Calu3 (cell line): Measurements from ENCODE around the gene LRIG3. TPM values are rescaled to one million over a fixed set of nuclear protein-coding genes. Genes with fewer than 3 reads are reported as not detected.

Source experiments
- BruUV-seq: library from RNA; stranded (reverse); fragments of 400-500 nt; replicated peaks from 2 replicates; lab custom pipeline; 2021; lab: Mats Ljungman, UMichigan
- CTCF ChIA-PET: fragments of 300-600 bp; sonication (Branson Sonifier 250); formaldehyde crosslinking; loops from one replicate; lab custom pipeline; 2022; ENCODE audit warnings: antibody characterized with exemption; lab: Charles Lee
- DNase-seq: peaks from one replicate; pipeline ENCODE4 v3.0.0; 2022
- H3K27ac Mint-ChIP-seq: one replicate; pipeline ENCODE4 v1.8.0; 2022; ENCODE audit warnings: mixed read lengths; ENCODE audit not compliant: unreplicated experiment
- H3K27me3 Mint-ChIP-seq: one replicate; pipeline ENCODE4 v1.8.0; 2022; ENCODE audit warnings: mixed read lengths; ENCODE audit not compliant: unreplicated experiment
- H3K36me3 Mint-ChIP-seq: one replicate; pipeline ENCODE4 v1.8.0; 2022; ENCODE audit warnings: mild to moderate bottlenecking, moderate library complexity, mixed read lengths; ENCODE audit not compliant: insufficient read depth, unreplicated experiment
- H3K4me1 Mint-ChIP-seq: one replicate; pipeline ENCODE4 v1.8.0; 2022; ENCODE audit warnings: mild to moderate bottlenecking, low read depth, mixed read lengths; ENCODE audit not compliant: unreplicated experiment
- H3K4me3 Mint-ChIP-seq: one replicate; pipeline ENCODE4 v1.8.0; 2022; ENCODE audit warnings: mild to moderate bottlenecking, low read depth, moderate library complexity, mixed read lengths; ENCODE audit not compliant: unreplicated experiment
- H3K9me3 Mint-ChIP-seq: one replicate; pipeline ENCODE4 v1.8.0; 2022; ENCODE audit warnings: low read depth, mixed read lengths; ENCODE audit not compliant: unreplicated experiment
- intact Hi-C: fragments of 100-400 bp; cut with micrococcal nuclease; formaldehyde crosslinking; loops from one replicate; pipeline ENCODE4 v1.10.0; 2022; ENCODE audit not compliant: unreplicated experiment
- total RNA-seq: library from RNA; stranded (reverse); gene quantifications from 2 replicates; pipeline ENCODE4 v1.2.3, GENCODE V29; 2022
- TF ChIP-seq, protein P1 (sequence below): fragments of 200-600 bp; IDR thresholded peaks from one replicate; pipeline ENCODE4 v1.8.0; 2022; ENCODE audit warnings: antibody characterized with exemption; ENCODE audit not compliant: unreplicated experiment

The LRIG3 gene
- total RNA-seq, 1 experiment from 2014 or later, result 357 TPM

DNA sequence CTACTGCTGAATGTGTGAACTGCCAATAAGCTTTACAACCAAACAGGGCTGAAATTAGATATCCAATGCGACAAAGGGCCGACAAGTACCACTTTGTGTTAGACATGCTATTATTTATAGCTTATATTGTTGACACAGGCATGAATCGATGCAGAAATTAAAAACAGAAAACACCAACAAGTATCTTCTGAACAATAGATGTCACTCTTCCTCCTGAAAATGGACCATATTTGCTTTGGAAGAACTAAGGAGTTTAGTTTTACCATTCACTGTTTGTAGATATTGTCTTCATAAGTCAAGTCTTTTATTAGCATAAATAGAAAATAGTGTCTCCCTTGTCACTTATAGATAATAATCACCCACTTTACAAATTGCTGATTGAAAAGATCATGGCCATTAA, 86.5 kb downstream of the LRIG3 start:
- Mint-ChIP-seq H3K4me3 (no peak overlapping the region), H3K4me1 (no peaks in the 10 kb centered on the region), H3K27ac (no peak overlapping the region), H3K9me3 (peaks cover 12% of the 10 kb centered on the region), H3K36me3 (peaks cover 17% of the 10 kb centered on the region), H3K27me3 (no peaks in the 10 kb centered on the region)
- BruUV-seq, result no TSS peak
- CTCF ChIA-PET, result no interaction called here
- DNase-seq, result no peak
- TF ChIP-seq, protein P1, sequence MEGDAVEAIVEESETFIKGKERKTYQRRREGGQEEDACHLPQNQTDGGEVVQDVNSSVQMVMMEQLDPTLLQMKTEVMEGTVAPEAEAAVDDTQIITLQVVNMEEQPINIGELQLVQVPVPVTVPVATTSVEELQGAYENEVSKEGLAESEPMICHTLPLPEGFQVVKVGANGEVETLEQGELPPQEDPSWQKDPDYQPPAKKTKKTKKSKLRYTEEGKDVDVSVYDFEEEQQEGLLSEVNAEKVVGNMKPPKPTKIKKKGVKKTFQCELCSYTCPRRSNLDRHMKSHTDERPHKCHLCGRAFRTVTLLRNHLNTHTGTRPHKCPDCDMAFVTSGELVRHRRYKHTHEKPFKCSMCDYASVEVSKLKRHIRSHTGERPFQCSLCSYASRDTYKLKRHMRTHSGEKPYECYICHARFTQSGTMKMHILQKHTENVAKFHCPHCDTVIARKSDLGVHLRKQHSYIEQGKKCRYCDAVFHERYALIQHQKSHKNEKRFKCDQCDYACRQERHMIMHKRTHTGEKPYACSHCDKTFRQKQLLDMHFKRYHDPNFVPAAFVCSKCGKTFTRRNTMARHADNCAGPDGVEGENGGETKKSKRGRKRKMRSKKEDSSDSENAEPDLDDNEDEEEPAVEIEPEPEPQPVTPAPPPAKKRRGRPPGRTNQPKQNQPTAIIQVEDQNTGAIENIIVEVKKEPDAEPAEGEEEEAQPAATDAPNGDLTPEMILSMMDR, result no peak
- intact Hi-C loops, result loop anchor here (10.0 kb wide), 1 partner anchor 289 kb away; no protein-coding TSS in a partner anchor

DNA sequence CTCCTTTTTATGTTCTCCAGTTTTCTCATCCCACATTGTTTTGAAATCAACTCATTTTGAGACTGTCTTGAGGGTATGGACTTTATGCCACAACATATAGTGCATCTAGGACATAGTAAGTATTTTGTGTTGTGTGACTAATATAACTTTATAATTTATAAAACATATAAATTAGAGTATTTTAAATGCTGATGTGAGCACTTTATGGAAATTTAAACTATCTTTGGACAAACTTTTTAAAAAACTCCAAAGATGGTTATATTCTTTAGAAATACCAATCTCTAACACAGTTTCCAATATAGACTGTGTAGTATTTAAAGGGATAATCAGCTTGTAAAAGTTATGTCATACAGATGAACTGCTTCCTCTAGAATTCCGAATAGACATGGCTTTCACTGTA, 87.4 kb downstream of the LRIG3 start:
- peaks cover 11% of the 10 kb centered on the region for H3K36me3 Mint-ChIP-seq
- TF ChIP-seq, protein P1, result no peak
- H3K9me3 Mint-ChIP-seq, result peaks cover 4% of the 10 kb centered on the region
- no peaks in the 10 kb centered on the region for H3K4me1 Mint-ChIP-seq
- no peak overlapping the region for H3K27ac Mint-ChIP-seq
- H3K27me3 Mint-ChIP-seq, result no peaks in the 10 kb centered on the region
- no peak for DNase-seq
- no TSS peak for BruUV-seq
- CTCF ChIA-PET, result no interaction called here
- no peak overlapping the region for H3K4me3 Mint-ChIP-seq
- intact Hi-C loops, result loop anchor here (10.0 kb wide), 1 partner anchor 288 kb away; no protein-coding TSS in a partner anchor
